ENCODE results near the gene RUNX2.

- TF ChIP-seq POLR2A (IDR thresholded peaks at IDR 0.05): no peak
- no peak for TF ChIP-seq CTCF (IDR thresholded peaks at IDR 0.05)
Observed at GRCh38 chr6:45655745-45656476, 327.8 kb downstream of the RUNX2 start.

Measured in breast epithelium (tissue), 3 donors.